HepG2 (cell line): Measurements from ENCODE around the gene VAMP8. TPM values are rescaled to one million over a fixed set of nuclear protein-coding genes. Genes with fewer than 3 reads are reported as not detected.

Source experiments
- FOXM1 ChIP-seq: sonication (generic); formaldehyde crosslinking; IDR thresholded peaks from 2 replicates; pipeline ENCODE4 v1.5.0; 2020; ENCODE audit warnings: missing genetic modification reagents
- HES4 ChIP-seq: sonication (generic); formaldehyde crosslinking; IDR thresholded peaks from 2 replicates; pipeline ENCODE4 v1.9.0; 2021; ENCODE audit warnings: mild to moderate bottlenecking, missing genetic modification reagents, borderline replicate concordance
- HHEX ChIP-seq: IDR thresholded peaks from 2 replicates; pipeline ENCODE4 v1.6.1; 2016; ENCODE audit warnings: control low read depth
- IRF2 ChIP-seq: IDR thresholded peaks from 2 replicates; pipeline ENCODE4 v1.6.1; 2018; ENCODE audit warnings: missing genetic modification reagents, missing compliant biosample characterization
- IRX3 ChIP-seq: sonication (generic); formaldehyde crosslinking; IDR thresholded peaks from 2 replicates; pipeline ENCODE4 v1.8.1; 2023; ENCODE audit warnings: mild to moderate bottlenecking, low read depth, missing genetic modification reagents, borderline replicate concordance
- KDM5B ChIP-seq: sonication (generic); formaldehyde crosslinking; IDR thresholded peaks from 2 replicates; pipeline ENCODE4 v1.4.0; 2020; ENCODE audit warnings: missing genetic modification reagents, mild to moderate bottlenecking, borderline replicate concordance
- KLF6 ChIP-seq: IDR thresholded peaks from 2 replicates; pipeline ENCODE4 v1.8.0; 2016; ENCODE audit warnings: missing biosample characterization, missing genetic modification reagents
- MTA3 ChIP-seq: sonication (generic); formaldehyde crosslinking; IDR thresholded peaks from 2 replicates; pipeline ENCODE4 v1.4.0; 2020; ENCODE audit warnings: missing genetic modification reagents
- MXI1 ChIP-seq: IDR thresholded peaks from 3 replicates; pipeline ENCODE4 v1.6.1; 2012; ENCODE audit warnings: low read depth, low read length, inconsistent platforms, borderline replicate concordance
- NFRKB ChIP-seq: fragments of 450-650 bp; IDR thresholded peaks from 2 replicates; pipeline ENCODE4 v1.6.1; 2017
- NR2F2 ChIP-seq: IDR thresholded peaks from 2 replicates; pipeline ENCODE4 v1.6.1; 2012; ENCODE audit warnings: low read depth, inconsistent platforms, borderline replicate concordance
- SP5 ChIP-seq: IDR thresholded peaks from 2 replicates; pipeline ENCODE4 v1.6.1; 2016; ENCODE audit warnings: low read depth, borderline replicate concordance
- ZFP36 ChIP-seq: fragments of 150-350 bp; IDR thresholded peaks from 2 replicates; pipeline ENCODE4 v1.6.1; 2018; ENCODE audit warnings: borderline replicate concordance, low read length, low read depth; ENCODE audit not compliant: partially characterized antibody
- ZKSCAN5 ChIP-seq: sonication (generic); formaldehyde crosslinking; IDR thresholded peaks from 2 replicates; pipeline ENCODE4 v1.5.1; 2020; ENCODE audit warnings: mild to moderate bottlenecking, missing genetic modification reagents
- ZNF101 ChIP-seq: sonication (generic); formaldehyde crosslinking; IDR thresholded peaks from 2 replicates; pipeline ENCODE4 v1.4.0; 2020; ENCODE audit warnings: mild to moderate bottlenecking, low read depth, missing genetic modification reagents, borderline replicate concordance
- ZNF256 ChIP-seq: sonication (generic); formaldehyde crosslinking; conservative IDR thresholded peaks from 2 replicates; pipeline ENCODE4 v1.4.0; 2020; ENCODE audit warnings: missing genetic modification reagents
- ZNF33A ChIP-seq: sonication (generic); formaldehyde crosslinking; IDR thresholded peaks from 2 replicates; pipeline ENCODE4 v1.5.1; 2020; ENCODE audit warnings: missing genetic modification reagents, mild to moderate bottlenecking, moderate library complexity, borderline replicate concordance
- ZNF776 ChIP-seq: sonication (generic); formaldehyde crosslinking; IDR thresholded peaks from 2 replicates; pipeline ENCODE4 v1.4.0; 2020; ENCODE audit warnings: mild to moderate bottlenecking, missing genetic modification reagents
- polyA plus RNA-seq, 8 experiments: library from polyadenylated mRNA; depleted of rRNA in 3 of 8; stranded (reverse) in 7 of 8; unstranded in 1 of 8; fragments of >200 nt; fragmentation: Illumina TruSeq in 4 of 8; extraction: Trizol in 4 of 8; gene quantifications; 2 replicates each; pipeline versions ENCODE4 v1.2.1 to v1.2.3, GENCODE V29; 2011 to 2016; ENCODE audit warnings: low read depth in 4 of 8, missing spikeins in 1 of 8, mixed read lengths in 1 of 8; ENCODE audit not compliant: insufficient read depth in 1 of 8
- total RNA-seq, 5 experiments: library from RNA; depleted of rRNA; stranded (reverse); fragments of >200 nt; fragmentation: Illumina TruSeq; extraction: Trizol; gene quantifications; 2 replicates each; pipeline ENCODE4 v1.2.3, GENCODE V29; 2016; ENCODE audit warnings: low read depth in 1 of 5
- TF ChIP-seq, protein P1 (sequence below): sonication (generic); formaldehyde crosslinking; IDR thresholded peaks from 2 replicates; pipeline ENCODE4 v1.5.0; 2020; ENCODE audit warnings: mild to moderate bottlenecking, missing genetic modification reagents
- TF ChIP-seq, protein P2 (sequence below): sonication (generic); formaldehyde crosslinking; IDR thresholded peaks from 2 replicates; pipeline ENCODE4 v1.8.0; 2022; ENCODE audit warnings: mild to moderate bottlenecking, missing genetic modification reagents, moderate library complexity
- TF ChIP-seq, protein P3 (sequence below), 2 experiments: sonication (generic) in 1 of 2; formaldehyde crosslinking in 1 of 2; IDR thresholded peaks; 2 replicates each; pipeline versions ENCODE4 v1.6.1 to v1.9.0; 2014 to 2022; ENCODE audit warnings: antibody characterized with exemption in 1 of 2, borderline replicate concordance in 1 of 2, inconsistent platforms in 1 of 2, low read depth in 1 of 2, missing genetic modification reagents in 1 of 2

Gene VAMP8
- total and polyA plus RNA-seq, 2 of the 13 experiments (the other 11 are each of a cell fraction or from before 2014, with no cell fraction given): 83.3 to 157 TPM

DNA sequence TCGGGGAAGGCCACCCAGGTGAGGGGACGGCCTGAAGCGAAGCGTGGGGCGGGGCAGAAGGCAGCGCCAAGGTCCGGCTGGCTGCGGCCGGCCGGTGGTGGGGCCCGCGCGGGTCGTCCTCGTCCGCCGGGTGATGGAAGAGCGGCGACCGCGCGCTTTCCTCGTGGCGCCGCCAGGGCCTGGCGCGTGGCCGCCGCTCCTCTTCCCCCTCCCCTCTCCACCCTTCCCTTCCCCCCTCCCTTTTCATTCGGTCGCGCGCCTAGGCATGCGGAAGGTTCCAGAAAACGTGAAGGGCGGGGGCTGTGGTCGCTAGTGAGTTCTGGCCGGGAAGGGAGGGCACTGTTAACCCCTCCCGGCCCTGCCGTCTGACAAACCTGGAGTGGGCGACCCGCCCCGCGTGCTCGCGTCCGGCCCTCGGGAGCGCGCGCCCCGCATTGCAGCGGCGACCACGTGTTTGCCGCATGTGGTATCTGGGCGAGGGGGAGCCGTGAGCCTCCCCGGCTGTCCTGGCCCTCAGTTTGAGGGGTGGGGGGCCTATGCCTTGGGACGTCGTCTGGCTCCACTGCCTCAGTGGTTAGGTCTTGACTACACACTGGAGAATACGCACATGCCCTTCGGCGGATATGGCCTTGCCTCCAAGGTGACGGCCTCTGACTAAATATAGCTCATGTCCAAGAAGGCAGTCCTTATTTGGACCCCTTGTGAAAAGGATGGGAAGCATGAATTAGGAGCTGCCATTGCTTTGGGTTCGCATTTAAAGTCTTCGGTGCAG, 37.8 kb upstream of the VAMP8 start (continued):
- TF ChIP-seq SP5 (no peak), HHEX (CRISPR knock-in tag) (no peak), ZNF33A (CRISPR knock-in tag) (0 out of 2 replicates have a peak, but pooled peaks have one; percentile 1), NR2F2 (no peak), IRF2 (CRISPR knock-in tag) (peak; percentile 84; the same call in 1 of the 2 replicates), IRX3 (peak; percentile 86; the same call in 1 of the 2 replicates), KDM5B (CRISPR knock-in tag) (peak; percentile 99), ZNF101 (CRISPR knock-in tag) (0 out of 2 replicates have a peak, but pooled peaks have one; percentile 52), FOXM1 (0 out of 2 replicates have a peak, but pooled peaks have one; percentile 78), KLF6 (CRISPR knock-in tag) (no peak), MXI1 (peak; percentile 80; the same call in 2 of the 3 replicates), ZNF776 (CRISPR knock-in tag) (peak; percentile 68; the same call in 1 of the 2 replicates), ZFP36 (no peak), ZNF256 (CRISPR knock-in tag) (peak; percentile 83; the same call in 1 of the 2 replicates), HES4 (CRISPR knock-in tag) (peak; percentile 95; the same call in 1 of the 2 replicates), ZKSCAN5 (CRISPR knock-in tag) (peak; percentile 70; the same call in 1 of the 2 replicates), MTA3 (CRISPR knock-in tag) (no peak), NFRKB (no peak)
- TF ChIP-seq, protein P1, sequence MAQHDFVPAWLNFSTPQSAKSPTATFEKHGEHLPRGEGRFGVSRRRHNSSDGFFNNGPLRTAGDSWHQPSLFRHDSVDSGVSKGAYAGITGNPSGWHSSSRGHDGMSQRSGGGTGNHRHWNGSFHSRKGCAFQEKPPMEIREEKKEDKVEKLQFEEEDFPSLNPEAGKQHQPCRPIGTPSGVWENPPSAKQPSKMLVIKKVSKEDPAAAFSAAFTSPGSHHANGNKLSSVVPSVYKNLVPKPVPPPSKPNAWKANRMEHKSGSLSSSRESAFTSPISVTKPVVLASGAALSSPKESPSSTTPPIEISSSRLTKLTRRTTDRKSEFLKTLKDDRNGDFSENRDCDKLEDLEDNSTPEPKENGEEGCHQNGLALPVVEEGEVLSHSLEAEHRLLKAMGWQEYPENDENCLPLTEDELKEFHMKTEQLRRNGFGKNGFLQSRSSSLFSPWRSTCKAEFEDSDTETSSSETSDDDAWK (CRISPR knock-in tag): no peak
- TF ChIP-seq, protein P2, sequence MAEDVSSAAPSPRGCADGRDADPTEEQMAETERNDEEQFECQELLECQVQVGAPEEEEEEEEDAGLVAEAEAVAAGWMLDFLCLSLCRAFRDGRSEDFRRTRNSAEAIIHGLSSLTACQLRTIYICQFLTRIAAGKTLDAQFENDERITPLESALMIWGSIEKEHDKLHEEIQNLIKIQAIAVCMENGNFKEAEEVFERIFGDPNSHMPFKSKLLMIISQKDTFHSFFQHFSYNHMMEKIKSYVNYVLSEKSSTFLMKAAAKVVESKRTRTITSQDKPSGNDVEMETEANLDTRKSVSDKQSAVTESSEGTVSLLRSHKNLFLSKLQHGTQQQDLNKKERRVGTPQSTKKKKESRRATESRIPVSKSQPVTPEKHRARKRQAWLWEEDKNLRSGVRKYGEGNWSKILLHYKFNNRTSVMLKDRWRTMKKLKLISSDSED (CRISPR knock-in tag): 0 out of 2 replicates have a peak, but pooled peaks have one; percentile 88
- TF ChIP-seq, protein P3, sequence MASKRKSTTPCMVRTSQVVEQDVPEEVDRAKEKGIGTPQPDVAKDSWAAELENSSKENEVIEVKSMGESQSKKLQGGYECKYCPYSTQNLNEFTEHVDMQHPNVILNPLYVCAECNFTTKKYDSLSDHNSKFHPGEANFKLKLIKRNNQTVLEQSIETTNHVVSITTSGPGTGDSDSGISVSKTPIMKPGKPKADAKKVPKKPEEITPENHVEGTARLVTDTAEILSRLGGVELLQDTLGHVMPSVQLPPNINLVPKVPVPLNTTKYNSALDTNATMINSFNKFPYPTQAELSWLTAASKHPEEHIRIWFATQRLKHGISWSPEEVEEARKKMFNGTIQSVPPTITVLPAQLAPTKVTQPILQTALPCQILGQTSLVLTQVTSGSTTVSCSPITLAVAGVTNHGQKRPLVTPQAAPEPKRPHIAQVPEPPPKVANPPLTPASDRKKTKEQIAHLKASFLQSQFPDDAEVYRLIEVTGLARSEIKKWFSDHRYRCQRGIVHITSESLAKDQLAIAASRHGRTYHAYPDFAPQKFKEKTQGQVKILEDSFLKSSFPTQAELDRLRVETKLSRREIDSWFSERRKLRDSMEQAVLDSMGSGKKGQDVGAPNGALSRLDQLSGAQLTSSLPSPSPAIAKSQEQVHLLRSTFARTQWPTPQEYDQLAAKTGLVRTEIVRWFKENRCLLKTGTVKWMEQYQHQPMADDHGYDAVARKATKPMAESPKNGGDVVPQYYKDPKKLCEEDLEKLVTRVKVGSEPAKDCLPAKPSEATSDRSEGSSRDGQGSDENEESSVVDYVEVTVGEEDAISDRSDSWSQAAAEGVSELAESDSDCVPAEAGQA (IDR thresholded peaks at IDR 0.05; ENCODE audit: low read depth): no peak
- TF ChIP-seq, protein P3 (CRISPR knock-in tag; IDR thresholded peaks at IDR 0.05; ENCODE audit: borderline replicate concordance): peak; percentile 18; the same call in 1 of the 2 replicates
